CD4-positive, alpha-beta T cell treated with Interleukin-4 for 1 hour (primary cell): ENCODE measurements around the gene CARD18.
"Not testable (repeated sequence)": the region's sequence is repeated elsewhere in the genome, so short reads cannot be mapped to it uniquely, and the experiment has no call there.

ENCODE experiments used
- DNase-seq, 2 donors: peaks; one replicate each; pipeline ENCODE4 v3.0.0-alpha.2; 2020 to 2022

CARD18 gene

GRCh38 chr11:105132716-105133511 is 6.7 kb downstream of the CARD18 start:
- no peak for DNase-seq

- no peak for DNase-seq
These were observed 9.3 kb downstream of the CARD18 start for GRCh38 chr11:105130189-105130813.

GRCh38 chr11:105124756-105125155 is 14.8 kb downstream of the CARD18 start:
- DNase-seq, result no peak

- no peak for DNase-seq
These were observed 28.2 kb downstream of the CARD18 start for GRCh38 chr11:105111145-105111944.

- DNase-seq, result no peak
These were observed 28.9 kb downstream of the CARD18 start for GRCh38 chr11:105110688-105111030.

GRCh38 chr11:105109855-105110687 is 29.5 kb downstream of the CARD18 start:
- no peak for DNase-seq

GRCh38 chr11:105109321-105109720 is 30.2 kb downstream of the CARD18 start:
- DNase-seq, result no peak

- no peak for DNase-seq
These were observed 31.3 kb downstream of the CARD18 start for GRCh38 chr11:105108247-105108646.

GRCh38 chr11:105107226-105107825 is 32.2 kb downstream of the CARD18 start:
- not testable (repeated sequence) for DNase-seq

GRCh38 chr11:105106140-105106539 is 33.4 kb downstream of the CARD18 start:
- DNase-seq, result no peak

- DNase-seq, result no peak
These were observed 35.3 kb downstream of the CARD18 start for GRCh38 chr11:105104292-105104691.

- no peak for DNase-seq
These were observed 36.2 kb downstream of the CARD18 start for GRCh38 chr11:105103336-105103735.

GRCh38 chr11:105102079-105102581 is 37.4 kb downstream of the CARD18 start:
- DNase-seq, result not testable (repeated sequence)

GRCh38 chr11:105100981-105101630 is 38.5 kb downstream of the CARD18 start:
- peak in 1 of 2 donors; percentile 28 for DNase-seq

GRCh38 chr11:105100206-105100605 is 39.4 kb downstream of the CARD18 start:
- peak; percentile 27 to 59 for DNase-seq

- peak; percentile 25 to 47 for DNase-seq
These were observed 40.0 kb downstream of the CARD18 start for GRCh38 chr11:105099594-105099993.

- no peak for DNase-seq
These were observed 47.0 kb downstream of the CARD18 start for GRCh38 chr11:105092256-105093239.
